SK-N-SH (cell line): Measurements from ENCODE around the gene LXN. TPM values are rescaled to one million over a fixed set of nuclear protein-coding genes. Genes with fewer than 3 reads are reported as not detected.

Experiments used
- CTCF ChIA-PET: fragments of 300-600, 350-600 bp; formaldehyde crosslinking; extraction: SDS; loops from one replicate; lab custom pipeline; 2021; lab: Yijun Ruan, JAX
- POLR2A ChIA-PET: fragments of 350-600 bp; sonication (Branson Sonifier 250); formaldehyde crosslinking; extraction: SDS; loops from one replicate; lab custom pipeline; 2020; ENCODE audit warnings: antibody characterized with exemption, inconsistent platforms; lab: Yijun Ruan, JAX
- DNase-seq: peaks from one replicate; pipeline ENCODE4 v3.0.0; 2012
- H2AFZ ChIP-seq: fragments of 200-600 bp; sonication (generic); 2 replicates; pipeline ENCODE4 v1.8.1; 2016; ENCODE audit warnings: antibody characterized with exemption, mild to moderate bottlenecking, low read depth
- H3F3A ChIP-seq: fragments of 200-600 bp; sonication (generic); replicated peaks from 2 replicates; pipeline ENCODE3; 2016; ENCODE audit warnings: antibody characterized with exemption, mild to moderate bottlenecking; ENCODE audit not compliant: insufficient read depth
- H3K27ac ChIP-seq, 2 experiments: fragments of 200-500 bp in 1 of 2; fragments of 200-600 bp in 1 of 2; sonication (Bioruptor generic) in 1 of 2; sonication (generic), shearing (Covaris generic) in 1 of 2; 2 replicates each; pipeline versions ENCODE4 v1.5.1 to v1.6.1; 2014 to 2016; ENCODE audit warnings: low read depth in 2 of 2, inconsistent platforms in 1 of 2, low read length in 1 of 2, mild to moderate bottlenecking in 1 of 2, mixed read lengths in 1 of 2
- H3K27me3 ChIP-seq: fragments of 200-600 bp; sonication (generic), shearing (Covaris generic); 2 replicates; pipeline ENCODE4 v1.6.1; 2016; ENCODE audit warnings: mixed run types; ENCODE audit not compliant: insufficient read depth
- H3K36me3 ChIP-seq, 2 experiments: fragments of 200-500 bp in 1 of 2; fragments of 200-600 bp in 1 of 2; sonication (Bioruptor generic) in 1 of 2; sonication (generic) in 1 of 2; replicated peaks in 1 of 2; 2 replicates each; pipeline versions ENCODE3 to v1.5.1; 2014 to 2016; ENCODE audit warnings: low read length in 1 of 2, mild to moderate bottlenecking in 1 of 2; ENCODE audit not compliant: insufficient read depth in 2 of 2, control insufficient read depth in 1 of 2
- H3K4me1 ChIP-seq, 2 experiments: fragments of 200-500 bp in 1 of 2; fragments of 200-600 bp in 1 of 2; sonication (Bioruptor generic) in 1 of 2; sonication (generic), shearing (Covaris generic) in 1 of 2; 2 replicates each; pipeline versions ENCODE4 v1.5.1 to v1.6.1; 2014 to 2016; ENCODE audit warnings: low read depth in 1 of 2, low read length in 1 of 2, mixed run types in 1 of 2; ENCODE audit not compliant: insufficient read depth in 2 of 2, control insufficient read depth in 1 of 2
- H3K4me2 ChIP-seq: fragments of 200-600 bp; sonication (generic), shearing (Covaris generic); 2 replicates; pipeline ENCODE4 v1.6.1; 2017; ENCODE audit warnings: mixed run types
- H3K4me3 ChIP-seq, 2 experiments: fragments of 200-500 bp in 1 of 2; fragments of 200-600 bp in 1 of 2; sonication (Bioruptor generic) in 1 of 2; sonication (generic), shearing (Covaris generic) in 1 of 2; 2 replicates each; pipeline versions ENCODE4 v1.5.1 to v1.8.1; 2014 to 2016; ENCODE audit warnings: low read depth in 2 of 2, inconsistent platforms in 1 of 2, low read length in 1 of 2, mild to moderate bottlenecking in 1 of 2, mixed read lengths in 1 of 2, moderate library complexity in 1 of 2
- H3K79me2 ChIP-seq: fragments of 200-600 bp; sonication (generic); 2 replicates; pipeline ENCODE4 v1.8.1; 2017; ENCODE audit warnings: mild to moderate bottlenecking; ENCODE audit not compliant: insufficient read depth
- H3K9ac ChIP-seq: fragments of 200-600 bp; sonication (generic); 2 replicates; pipeline ENCODE4 v1.6.1; 2017; ENCODE audit warnings: mixed run types
- H3K9me2 ChIP-seq: fragments of 200-600 bp; sonication (generic); 2 replicates; pipeline ENCODE4 v1.6.1; 2017; ENCODE audit warnings: mixed run types
- H3K9me3 ChIP-seq: fragments of 200-600 bp; sonication (generic); 2 replicates; pipeline ENCODE4 v1.6.1; 2017; ENCODE audit warnings: mixed run types, mild to moderate bottlenecking, moderate library complexity
- H4K20me1 ChIP-seq: fragments of 200-600 bp; sonication (generic); 2 replicates; pipeline ENCODE4 v1.6.1; 2017; ENCODE audit warnings: mild to moderate bottlenecking, mixed run types; ENCODE audit not compliant: insufficient read depth
- ELF1 ChIP-seq: IDR thresholded peaks from 2 replicates; pipeline ENCODE4 v1.4.0; 2012
- EP300 ChIP-seq, 2 experiments: IDR thresholded peaks; 2 replicates each; pipeline versions ENCODE4 v1.4.0 to v1.6.1; 2012; ENCODE audit warnings: borderline replicate concordance in 1 of 2, low read depth in 1 of 2, low read length in 1 of 2
- EZH2phosphoT487 ChIP-seq: fragments of 200-600 bp; sonication (generic); IDR thresholded peaks from 2 replicates; pipeline ENCODE4 v1.6.1; 2017; ENCODE audit warnings: low read depth, mixed run types, mild to moderate bottlenecking, antibody characterized with exemption, moderate library complexity, borderline replicate concordance
- FOXJ3 ChIP-seq: sonication (generic); formaldehyde crosslinking; IDR thresholded peaks from 2 replicates; pipeline ENCODE4 v1.5.1; 2020; ENCODE audit warnings: mild to moderate bottlenecking, missing genetic modification reagents
- FOXM1 ChIP-seq: IDR thresholded peaks from 2 replicates; pipeline ENCODE4 v1.4.0; 2012; ENCODE audit warnings: low read depth, mild to moderate bottlenecking
- GABPA ChIP-seq: IDR thresholded peaks from 2 replicates; pipeline ENCODE4 v1.4.0; 2012; ENCODE audit warnings: low read depth, mild to moderate bottlenecking
- GATA2 ChIP-seq: sonication (generic); formaldehyde crosslinking; IDR thresholded peaks from 2 replicates; pipeline ENCODE4 v1.5.0; 2020; ENCODE audit warnings: mild to moderate bottlenecking, missing genetic modification reagents
- JUND ChIP-seq: IDR thresholded peaks from 2 replicates; pipeline ENCODE4 v1.4.0; 2012
- MXI1 ChIP-seq: IDR thresholded peaks from 2 replicates; pipeline ENCODE4 v1.6.1; 2012; ENCODE audit warnings: mild to moderate bottlenecking, low read depth, low read length, improper control_type of control experiment
- NRF1 ChIP-seq: IDR thresholded peaks from 2 replicates; pipeline ENCODE4 v1.6.1; 2012; ENCODE audit warnings: low read depth, mild to moderate bottlenecking, low read length
- PBX3 ChIP-seq: IDR thresholded peaks from 2 replicates; pipeline ENCODE4; 2012
- RAD21 ChIP-seq: IDR thresholded peaks from 2 replicates; pipeline ENCODE4 v1.6.1; 2012; ENCODE audit warnings: mild to moderate bottlenecking, low read length
- RCOR1 ChIP-seq: fragments of 150-350 bp; IDR thresholded peaks from 2 replicates; pipeline ENCODE4 v1.6.1; 2017; ENCODE audit warnings: antibody characterized with exemption, low read length
- REST ChIP-seq: IDR thresholded peaks from 2 replicates; pipeline ENCODE4 v1.6.1; 2012; ENCODE audit warnings: mild to moderate bottlenecking, low read depth, low read length, moderate library complexity
- RXRA ChIP-seq: IDR thresholded peaks from 2 replicates; pipeline ENCODE4 v1.4.0; 2012; ENCODE audit warnings: low read depth, mild to moderate bottlenecking, borderline replicate concordance
- SMC3 ChIP-seq: IDR thresholded peaks from 2 replicates; pipeline ENCODE4 v1.6.1; 2012; ENCODE audit warnings: low read depth, low read length, improper control_type of control experiment
- TAF1 ChIP-seq: IDR thresholded peaks from 2 replicates; pipeline ENCODE4 v1.6.1; 2012; ENCODE audit warnings: low read depth, mild to moderate bottlenecking, low read length, moderate library complexity, borderline replicate concordance
- TCF12 ChIP-seq: IDR thresholded peaks from 2 replicates; pipeline ENCODE4 v1.4.0; 2012
- YY1 ChIP-seq: IDR thresholded peaks from 2 replicates; pipeline ENCODE4 v1.4.0; 2012; ENCODE audit warnings: low read depth, mild to moderate bottlenecking
- ZBTB33 ChIP-seq: IDR thresholded peaks from 2 replicates; pipeline ENCODE4 v1.4.0; 2012; ENCODE audit warnings: low read depth, borderline replicate concordance
- WGBS: methylation state at CpG from one replicate; pipeline ENCODE4 v1.1.6; 2017; ENCODE audit warnings: low lambda C conversion rate; 5-methylcytosine and 5-hydroxymethylcytosine counted together
- polyA plus RNA-seq, 3 experiments: library from polyadenylated mRNA; depleted of rRNA; stranded (reverse); fragments of >200 nt; gene quantifications; 2 replicates each; pipeline ENCODE4 v1.2.3, GENCODE V29; 2012

Gene LXN
- polyA plus RNA-seq, 1 of the 3 experiments (the other 2 are of a cell fraction) = not detected

- CTCF ChIA-PET = interaction anchor here (1.1 kb wide), 1 partner anchor 123 kb away, joined by 3 read pairs; no protein-coding TSS in a partner anchor
Measured at GRCh38 chr3:158666416-158666815, 6.0 kb downstream of the LXN start.

More at GRCh38 chr3:158666416-158666815, 6.0 kb downstream of the LXN start:
- Histone ChIP-seq H3F3A (peaks cover 11% of the 10 kb centered on the region), H3K9me3 (no peaks in the 10 kb centered on the region), H3K4me3 (no peak overlapping the region), H3K27me3 (no peaks in the 10 kb centered on the region), H3K4me2 (no peak overlapping the region), H2AFZ (no peak overlapping the region), H3K36me3 (peaks cover 83 to 98% of the 10 kb centered on the region in 2 experiments), H3K9me2 (no peaks in the 10 kb centered on the region), H4K20me1 (no peaks in the 10 kb centered on the region), H3K4me1 (no peaks in the 10 kb centered on the region), H3K79me2 (no peaks in the 10 kb centered on the region), H3K9ac (no peak overlapping the region), H3K27ac (no peak overlapping the region)
- 98% methylated on average over 3 of the region's 3 CpGs for WGBS
- TF ChIP-seq TCF12 (no peak), ZBTB33 (no peak), PBX3 (no peak), SMC3 (no peak), RCOR1 (no peak), RXRA (no peak), REST (no peak), ELF1 (no peak), NRF1 (no peak), GATA2 (CRISPR knock-in tag) (no peak), EZH2phosphoT487 (no peak), TAF1 (no peak), FOXM1 (no peak), FOXJ3 (CRISPR knock-in tag) (no peak), MXI1 (no peak), YY1 (no peak), RAD21 (no peak), GABPA (no peak), EP300 (IDR thresholded peaks at IDR 0.05; ENCODE audit: borderline replicate concordance in 1 of 2, low read depth in 1 of 2, low read length in 1 of 2) (no peak), JUND (no peak)
- POLR2A ChIA-PET = no interaction called here
- DNase-seq = no peak
